HCT116 (cell line): ENCODE results near the gene CDC14B.

Source experiments
- EZH2 ChIP-seq: fragments of 200-600 bp; sonication (generic); IDR thresholded peaks from 2 replicates; pipeline ENCODE4 v1.6.1; 2017; ENCODE audit warnings: antibody characterized with exemption, mixed run types
- EZH2phosphoT487 ChIP-seq: fragments of 200-600 bp; IDR thresholded peaks from 2 replicates; pipeline ENCODE4 v1.6.1; 2018; ENCODE audit warnings: antibody characterized with exemption, borderline replicate concordance
- POLR2A ChIP-seq: IDR thresholded peaks from 2 replicates; pipeline ENCODE4 v1.7.0; 2011; ENCODE audit warnings: borderline replicate concordance; ENCODE audit not compliant: insufficient read depth, insufficient read length; ENCODE audit errors: extremely low read depth
- POLR2AphosphoS5 ChIP-seq: IDR thresholded peaks from 2 replicates; pipeline ENCODE4 v1.6.1; 2011; ENCODE audit warnings: mild to moderate bottlenecking, low read depth, low read length, moderate library complexity
- RAD21 ChIP-seq: IDR thresholded peaks from 2 replicates; pipeline ENCODE4 v1.6.1; 2012; ENCODE audit warnings: low read depth, mild to moderate bottlenecking
- SP1 ChIP-seq: IDR thresholded peaks from 2 replicates; pipeline ENCODE4 v1.6.1; 2012; ENCODE audit warnings: low read depth
- SRF ChIP-seq: IDR thresholded peaks from 2 replicates; pipeline ENCODE4 v1.6.1; 2012; ENCODE audit warnings: low read depth
- YY1 ChIP-seq: IDR thresholded peaks from 2 replicates; pipeline ENCODE4 v1.6.1; 2011; ENCODE audit warnings: low read length, low read depth, moderate library complexity, mild to moderate bottlenecking; ENCODE audit not compliant: insufficient replicate concordance; ENCODE audit errors: extremely low read depth
- ZFX ChIP-seq: fragments of 450-650 bp; IDR thresholded peaks from 2 replicates; pipeline ENCODE4 v1.6.1; 2017
- TF ChIP-seq, protein P1 (sequence below): IDR thresholded peaks from 2 replicates; pipeline ENCODE4 v1.6.1; 2012
- TF ChIP-seq, protein P2 (sequence below), 3 experiments: fragments of 200-600 bp in 1 of 3; sonication (generic) in 1 of 3; IDR thresholded peaks in 2 of 3; conservative IDR thresholded peaks in 1 of 3; 2 replicates each; pipeline ENCODE4 v1.5.1; 2012 to 2017; ENCODE audit warnings: low read depth in 2 of 3, low read length in 2 of 3, antibody characterized with exemption in 1 of 3, borderline replicate concordance in 1 of 3, control low read depth in 1 of 3, mild to moderate bottlenecking in 1 of 3, mixed read lengths in 1 of 3, mixed run types in 1 of 3, moderate library complexity in 1 of 3; ENCODE audit not compliant: insufficient read depth in 1 of 3
- TF ChIP-seq, protein P3 (sequence below): IDR thresholded peaks from 2 replicates; pipeline ENCODE4 v1.6.1; 2012; ENCODE audit warnings: low read depth

DNA sequence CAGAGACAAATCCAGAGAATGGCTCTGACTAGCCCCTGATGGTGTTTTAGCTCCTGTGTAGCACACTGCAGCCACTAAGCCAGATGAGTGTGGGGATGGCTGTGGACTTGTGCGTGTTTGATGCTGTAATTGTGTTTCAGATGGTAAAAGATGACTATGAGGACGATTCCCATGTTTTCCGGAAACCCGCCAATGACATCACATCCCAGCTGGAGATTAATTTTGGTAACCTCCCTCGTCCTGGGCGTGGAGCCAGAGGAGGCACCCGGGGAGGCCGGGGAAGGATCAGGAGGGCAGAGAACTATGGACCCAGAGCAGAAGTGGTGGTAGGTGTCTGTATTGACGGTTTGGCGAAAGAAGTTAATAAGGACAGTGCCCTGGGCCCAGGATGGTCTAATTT lies 131.7 kb downstream of the CDC14B start:
- TF ChIP-seq, protein P1, sequence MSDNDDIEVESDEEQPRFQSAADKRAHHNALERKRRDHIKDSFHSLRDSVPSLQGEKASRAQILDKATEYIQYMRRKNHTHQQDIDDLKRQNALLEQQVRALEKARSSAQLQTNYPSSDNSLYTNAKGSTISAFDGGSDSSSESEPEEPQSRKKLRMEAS: no peak
- TF ChIP-seq, protein P2, sequence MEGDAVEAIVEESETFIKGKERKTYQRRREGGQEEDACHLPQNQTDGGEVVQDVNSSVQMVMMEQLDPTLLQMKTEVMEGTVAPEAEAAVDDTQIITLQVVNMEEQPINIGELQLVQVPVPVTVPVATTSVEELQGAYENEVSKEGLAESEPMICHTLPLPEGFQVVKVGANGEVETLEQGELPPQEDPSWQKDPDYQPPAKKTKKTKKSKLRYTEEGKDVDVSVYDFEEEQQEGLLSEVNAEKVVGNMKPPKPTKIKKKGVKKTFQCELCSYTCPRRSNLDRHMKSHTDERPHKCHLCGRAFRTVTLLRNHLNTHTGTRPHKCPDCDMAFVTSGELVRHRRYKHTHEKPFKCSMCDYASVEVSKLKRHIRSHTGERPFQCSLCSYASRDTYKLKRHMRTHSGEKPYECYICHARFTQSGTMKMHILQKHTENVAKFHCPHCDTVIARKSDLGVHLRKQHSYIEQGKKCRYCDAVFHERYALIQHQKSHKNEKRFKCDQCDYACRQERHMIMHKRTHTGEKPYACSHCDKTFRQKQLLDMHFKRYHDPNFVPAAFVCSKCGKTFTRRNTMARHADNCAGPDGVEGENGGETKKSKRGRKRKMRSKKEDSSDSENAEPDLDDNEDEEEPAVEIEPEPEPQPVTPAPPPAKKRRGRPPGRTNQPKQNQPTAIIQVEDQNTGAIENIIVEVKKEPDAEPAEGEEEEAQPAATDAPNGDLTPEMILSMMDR (IDR thresholded peaks at IDR 0.05 in 2 of 3, conservative IDR thresholded peaks at IDR 0.05 in 1 of 3; ENCODE audit: borderline replicate concordance in 1 of 3, insufficient read depth in 1 of 3, low read depth in 2 of 3, low read length in 2 of 3): no peak
- TF ChIP-seq POLR2AphosphoS5 (no peak), POLR2A (no peak), SP1 (no peak), YY1 (no peak), EZH2 (no peak), ZFX (no peak), EZH2phosphoT487 (no peak), RAD21 (no peak), SRF (no peak)
- TF ChIP-seq, protein P3, sequence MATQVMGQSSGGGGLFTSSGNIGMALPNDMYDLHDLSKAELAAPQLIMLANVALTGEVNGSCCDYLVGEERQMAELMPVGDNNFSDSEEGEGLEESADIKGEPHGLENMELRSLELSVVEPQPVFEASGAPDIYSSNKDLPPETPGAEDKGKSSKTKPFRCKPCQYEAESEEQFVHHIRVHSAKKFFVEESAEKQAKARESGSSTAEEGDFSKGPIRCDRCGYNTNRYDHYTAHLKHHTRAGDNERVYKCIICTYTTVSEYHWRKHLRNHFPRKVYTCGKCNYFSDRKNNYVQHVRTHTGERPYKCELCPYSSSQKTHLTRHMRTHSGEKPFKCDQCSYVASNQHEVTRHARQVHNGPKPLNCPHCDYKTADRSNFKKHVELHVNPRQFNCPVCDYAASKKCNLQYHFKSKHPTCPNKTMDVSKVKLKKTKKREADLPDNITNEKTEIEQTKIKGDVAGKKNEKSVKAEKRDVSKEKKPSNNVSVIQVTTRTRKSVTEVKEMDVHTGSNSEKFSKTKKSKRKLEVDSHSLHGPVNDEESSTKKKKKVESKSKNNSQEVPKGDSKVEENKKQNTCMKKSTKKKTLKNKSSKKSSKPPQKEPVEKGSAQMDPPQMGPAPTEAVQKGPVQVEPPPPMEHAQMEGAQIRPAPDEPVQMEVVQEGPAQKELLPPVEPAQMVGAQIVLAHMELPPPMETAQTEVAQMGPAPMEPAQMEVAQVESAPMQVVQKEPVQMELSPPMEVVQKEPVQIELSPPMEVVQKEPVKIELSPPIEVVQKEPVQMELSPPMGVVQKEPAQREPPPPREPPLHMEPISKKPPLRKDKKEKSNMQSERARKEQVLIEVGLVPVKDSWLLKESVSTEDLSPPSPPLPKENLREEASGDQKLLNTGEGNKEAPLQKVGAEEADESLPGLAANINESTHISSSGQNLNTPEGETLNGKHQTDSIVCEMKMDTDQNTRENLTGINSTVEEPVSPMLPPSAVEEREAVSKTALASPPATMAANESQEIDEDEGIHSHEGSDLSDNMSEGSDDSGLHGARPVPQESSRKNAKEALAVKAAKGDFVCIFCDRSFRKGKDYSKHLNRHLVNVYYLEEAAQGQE: no peak
